SJCRH30 (cell line): ENCODE results near the gene TMEM40. TPM values are rescaled to one million over a fixed set of nuclear protein-coding genes. Genes with fewer than 3 reads are reported as not detected.
A peak's percentile ranks its signal among the peaks of the same experiment; 100 is the strongest.
"Not testable (repeated sequence)": the region's sequence is repeated elsewhere in the genome, so short reads cannot be mapped to it uniquely, and the experiment has no call there.

Experiments
- DNase-seq, 2 experiments: peaks; one replicate each; pipeline ENCODE4 v3.0.0-alpha.2; 2015 to 2020
- H3K27ac ChIP-seq: fragments of 250-450 bp; sonication (Bioruptor Pico); 2 replicates; pipeline ENCODE4 v1.5.1; 2020; ENCODE audit warnings: mild to moderate bottlenecking, moderate library complexity
- H3K27me3 ChIP-seq: fragments of 250-450 bp; sonication (Bioruptor Pico); 2 replicates; pipeline ENCODE4 v1.5.1; 2020; ENCODE audit warnings: mild to moderate bottlenecking, moderate library complexity
- H3K36me3 ChIP-seq: fragments of 250-450 bp; sonication (Bioruptor Pico); 2 replicates; pipeline ENCODE4 v1.5.1; 2020; ENCODE audit warnings: mild to moderate bottlenecking, moderate library complexity
- H3K4me1 ChIP-seq: fragments of 250-450 bp; sonication (Bioruptor Pico); 2 replicates; pipeline ENCODE4 v1.5.1; 2020; ENCODE audit warnings: mild to moderate bottlenecking, moderate library complexity
- H3K4me3 ChIP-seq: fragments of 250-450 bp; sonication (Bioruptor Pico); 2 replicates; pipeline ENCODE4 v1.5.1; 2020; ENCODE audit warnings: mild to moderate bottlenecking, moderate library complexity
- H3K9me3 ChIP-seq: fragments of 250-450 bp; sonication (Bioruptor Pico); replicated peaks from 2 replicates; pipeline ENCODE4 v1.5.1; 2020; ENCODE audit warnings: mild to moderate bottlenecking, moderate library complexity
- total RNA-seq: library from RNA; depleted of rRNA; stranded (reverse); fragments of >200 nt; shearing (Covaris generic); gene quantifications from 2 replicates; pipeline ENCODE4 v1.2.3, GENCODE V29; 2014

Gene TMEM40
- total RNA-seq, 1 experiment from 2014 or later, result 0.10 TPM

DNA sequence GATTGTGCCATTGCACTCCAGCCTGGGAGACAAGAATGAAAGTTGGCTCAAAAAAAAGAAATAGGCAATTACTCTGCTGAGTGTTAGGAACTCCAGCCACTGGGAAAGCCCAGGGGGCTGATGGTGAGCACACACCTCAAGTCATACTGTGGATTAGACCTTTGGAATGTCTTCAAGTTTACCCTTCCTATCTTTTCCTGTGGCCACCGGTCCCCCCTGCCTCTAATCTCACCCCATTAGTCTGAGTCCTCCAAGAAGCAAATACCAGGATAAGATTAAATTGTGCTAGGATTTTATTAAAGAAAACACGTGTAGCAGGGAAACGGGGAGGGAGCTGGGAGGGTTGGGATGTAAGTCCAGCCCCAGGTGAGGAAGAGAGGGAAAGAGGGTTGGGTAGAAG is 31.6 kb downstream of the TMEM40 start:
- no peak overlapping the region for H3K27ac ChIP-seq
- H3K36me3 ChIP-seq, result no peaks in the 10 kb centered on the region
- H3K9me3 ChIP-seq, result no peaks in the 10 kb centered on the region

DNA sequence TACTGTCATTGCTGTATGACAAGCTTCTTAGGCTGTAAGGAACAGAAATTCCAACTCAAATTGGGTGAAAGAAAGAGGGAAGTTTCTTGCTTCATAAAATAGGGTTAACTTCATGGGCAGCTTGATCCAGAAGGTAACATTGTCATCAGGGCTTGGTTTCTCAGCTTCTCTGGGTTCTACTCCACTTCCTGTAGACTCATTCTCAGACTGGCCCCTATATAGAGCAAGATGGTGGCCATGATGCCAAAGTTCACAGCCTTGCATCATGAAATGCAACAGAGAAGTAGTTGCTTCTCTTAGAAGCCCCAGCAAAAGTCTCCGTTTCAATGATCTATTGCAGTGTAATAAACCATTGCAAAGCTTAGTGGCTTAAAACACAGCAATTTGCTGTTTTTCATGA is 33.6 kb downstream of the TMEM40 start:
- H3K4me3 ChIP-seq, result no peak overlapping the region
- no peak overlapping the region for H3K27ac ChIP-seq
- no peak for DNase-seq
- H3K9me3 ChIP-seq, result no peaks in the 10 kb centered on the region
- H3K36me3 ChIP-seq, result no peaks in the 10 kb centered on the region
- H3K4me1 ChIP-seq, result peaks cover 9% of the 10 kb centered on the region; the same call in 1 of the 2 replicates
- H3K27me3 ChIP-seq, result no peaks in the 10 kb centered on the region

More for the DNA sequence above, 31.6 kb downstream of the TMEM40 start:
- H3K27me3 ChIP-seq, result no peaks in the 10 kb centered on the region
- H3K4me3 ChIP-seq, result no peak overlapping the region
- DNase-seq, result no peak
- peaks cover 9% of the 10 kb centered on the region; the same call in 1 of the 2 replicates for H3K4me1 ChIP-seq

DNA sequence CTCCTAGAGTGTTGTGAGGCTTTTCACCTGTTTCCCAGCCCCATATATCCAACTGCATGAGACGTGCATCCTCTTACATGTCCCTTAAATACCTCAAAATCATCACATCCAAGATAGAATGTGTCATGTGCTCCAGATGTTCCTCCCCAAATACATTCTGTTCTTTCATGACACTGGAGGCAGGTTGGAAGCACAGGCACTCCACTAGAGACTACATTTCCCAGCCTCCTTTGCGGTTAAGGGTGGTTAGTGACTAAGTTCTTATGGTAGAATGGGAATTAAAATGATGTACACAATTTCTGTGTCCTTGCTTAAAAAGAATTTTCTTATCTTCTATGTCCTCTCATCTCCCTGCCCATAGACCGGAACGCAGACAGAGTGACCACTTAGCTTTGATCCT is 34.3 kb downstream of the TMEM40 start:
- Histone ChIP-seq H3K4me3 (no peak overlapping the region), H3K36me3 (no peaks in the 10 kb centered on the region), H3K27me3 (no peaks in the 10 kb centered on the region), H3K27ac (no peak overlapping the region), H3K4me1 (peaks cover 9% of the 10 kb centered on the region; the same call in 1 of the 2 replicates), H3K9me3 (no peaks in the 10 kb centered on the region)
- no peak for DNase-seq

DNA sequence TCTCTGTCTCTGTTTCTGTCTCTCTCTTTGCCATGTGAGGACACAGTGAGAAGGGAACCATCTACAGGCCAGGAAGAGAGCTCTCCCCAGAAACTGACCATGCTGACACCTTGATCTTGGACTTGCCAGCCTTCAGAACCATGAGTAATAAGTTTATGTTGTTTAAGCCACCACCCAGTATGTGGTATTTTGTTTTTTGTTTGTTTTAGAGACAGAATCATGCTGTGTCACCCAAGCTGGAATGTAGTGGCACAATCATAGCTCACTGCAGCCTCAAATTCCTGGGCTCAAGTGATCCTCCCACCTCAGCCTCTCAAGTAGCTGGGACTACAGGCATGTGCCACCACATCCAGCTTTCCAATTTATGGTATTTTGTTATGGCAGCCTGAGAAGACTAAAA is 35.7 kb downstream of the TMEM40 start:
- H3K27ac ChIP-seq, H3K4me3 ChIP-seq, H3K4me1 ChIP-seq, DNase-seq, H3K36me3 ChIP-seq, H3K9me3 ChIP-seq, H3K27me3 ChIP-seq: not testable (repeated sequence)

DNA sequence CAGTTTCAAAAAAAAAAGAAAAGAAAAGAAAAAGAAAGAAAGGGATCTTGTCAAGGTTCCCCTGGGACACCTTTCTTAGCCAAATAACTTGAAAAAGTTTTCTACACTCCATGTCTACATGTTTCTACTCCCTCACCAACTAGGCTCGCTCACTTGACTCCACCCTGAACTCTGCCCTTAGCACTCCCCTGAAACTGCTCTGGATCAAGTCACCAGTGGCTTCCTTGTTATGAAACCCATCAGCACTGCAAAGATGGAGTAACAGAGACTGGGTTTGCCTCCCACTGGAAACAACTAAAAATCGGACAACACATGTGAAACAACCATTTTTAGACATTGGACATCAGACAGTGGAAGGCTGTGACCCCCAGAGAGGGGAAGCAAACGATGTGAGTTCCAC is 36.8 kb downstream of the TMEM40 start:
- no peak for DNase-seq
- Histone ChIP-seq H3K27me3 (no peaks in the 10 kb centered on the region), H3K36me3 (no peaks in the 10 kb centered on the region), H3K4me3 (no peak overlapping the region), H3K9me3 (no peaks in the 10 kb centered on the region), H3K4me1 (no peaks in the 10 kb centered on the region), H3K27ac (no peak overlapping the region)

DNA sequence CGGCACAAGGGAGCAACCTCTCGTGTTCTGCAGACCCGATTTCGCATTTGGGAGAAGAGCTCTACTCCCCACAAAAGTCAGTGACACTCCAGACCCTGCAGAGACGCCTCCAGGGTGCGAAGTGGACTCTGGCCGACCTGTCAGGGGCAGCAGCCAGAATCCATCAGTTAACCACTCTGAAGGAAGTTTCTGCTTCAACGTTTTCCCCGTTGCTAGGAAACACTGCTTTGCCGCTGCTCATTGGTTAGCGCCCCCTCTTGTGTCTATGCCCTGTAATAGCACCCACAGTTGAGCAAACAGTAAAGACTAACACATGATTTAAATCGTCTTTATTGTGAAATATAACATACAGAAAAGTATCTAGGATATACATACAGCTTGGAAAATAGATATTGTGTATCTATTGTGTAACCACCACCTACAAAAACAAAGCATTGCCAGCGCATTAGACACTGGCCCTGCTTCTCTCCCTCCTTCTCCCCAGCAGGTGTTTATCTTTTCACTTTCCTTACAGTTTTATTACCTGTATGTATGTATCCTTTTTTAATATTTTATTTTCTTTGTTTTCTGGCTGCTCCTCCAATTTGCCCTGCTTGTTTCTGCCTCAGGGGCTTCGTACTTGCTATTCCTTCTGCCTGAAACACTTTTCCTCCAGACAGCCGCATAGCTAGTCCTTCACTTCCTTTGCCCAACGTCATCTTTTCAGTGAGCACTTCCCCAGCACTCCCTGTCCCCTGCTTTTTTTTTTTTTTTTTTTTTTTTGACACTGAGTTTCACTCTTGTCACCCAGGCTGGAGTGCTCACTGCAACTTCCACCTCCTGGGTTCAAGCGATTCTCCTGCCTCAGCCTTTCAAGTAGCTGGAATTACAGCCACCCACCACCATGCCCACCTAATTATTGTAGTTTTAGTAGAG is 38.8 kb downstream of the TMEM40 start:
- Histone ChIP-seq H3K4me3 (no peak overlapping the region), H3K27me3 (no peaks in the 10 kb centered on the region), H3K27ac (no peak overlapping the region), H3K4me1 (no peaks in the 10 kb centered on the region), H3K36me3 (no peaks in the 10 kb centered on the region), H3K9me3 (no peaks in the 10 kb centered on the region)
- DNase-seq, result peak; percentile 73 to 87

DNA sequence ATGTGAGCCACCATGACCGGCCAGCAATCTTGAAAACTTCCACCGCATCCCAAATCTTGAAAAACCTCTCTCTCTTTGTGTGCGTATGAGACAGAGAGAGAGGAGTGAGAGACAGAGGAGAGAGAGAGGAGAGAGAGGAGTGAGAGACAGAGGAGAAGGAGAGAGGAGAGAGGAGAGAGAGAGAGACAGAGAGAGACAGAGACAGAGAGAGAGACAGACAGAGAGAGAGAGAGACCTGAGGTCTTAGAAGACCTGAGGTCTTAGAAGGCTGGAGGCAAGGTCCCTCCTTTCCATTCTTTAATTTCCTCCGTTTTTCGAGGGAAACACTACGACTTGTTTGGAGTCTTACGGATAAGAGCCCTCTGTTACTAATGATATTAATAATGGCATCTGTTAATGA is 39.5 kb downstream of the TMEM40 start:
- Histone ChIP-seq H3K27me3 (no peaks in the 10 kb centered on the region), H3K27ac (no peak overlapping the region), H3K36me3 (no peaks in the 10 kb centered on the region), H3K4me3 (no peak overlapping the region), H3K4me1 (no peaks in the 10 kb centered on the region), H3K9me3 (no peaks in the 10 kb centered on the region)
- DNase-seq, result no peak

DNA sequence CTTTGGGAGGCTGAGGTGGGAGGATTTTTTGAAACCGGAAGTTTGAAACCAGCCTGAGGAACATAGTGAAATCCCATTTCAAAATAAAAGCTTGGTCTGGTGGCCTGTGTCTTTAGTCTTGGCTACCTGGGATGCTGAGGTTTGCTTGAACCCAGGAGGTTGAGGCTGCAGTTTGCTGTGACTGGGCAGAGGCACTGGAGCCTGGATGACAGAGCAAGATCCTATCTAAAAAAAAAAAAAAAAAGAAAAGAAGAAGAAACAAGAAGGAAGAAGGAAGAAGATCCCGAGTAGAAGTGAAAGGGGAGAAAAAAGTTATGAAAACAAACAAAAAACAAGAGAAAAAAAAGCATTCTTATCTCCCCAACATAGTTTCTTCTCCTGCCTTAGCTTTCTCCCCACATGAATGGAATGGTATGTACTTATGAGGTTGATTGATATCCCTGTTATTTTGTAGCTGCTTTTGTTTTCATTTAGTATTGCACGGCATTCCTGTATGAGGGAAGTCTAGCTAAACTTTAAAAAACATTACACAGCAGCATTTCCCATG is 42.4 kb downstream of the TMEM40 start:
- H3K4me3 ChIP-seq, result no peak overlapping the region
- no peak for DNase-seq
- H3K36me3 ChIP-seq, result no peaks in the 10 kb centered on the region
- H3K9me3 ChIP-seq, result no peaks in the 10 kb centered on the region
- H3K27ac ChIP-seq, result no peak overlapping the region
- 0 out of 2 replicates have a peak, but pooled peaks cover 6% of the 10 kb centered on the region for H3K27me3 ChIP-seq
- H3K4me1 ChIP-seq, result no peaks in the 10 kb centered on the region

DNA sequence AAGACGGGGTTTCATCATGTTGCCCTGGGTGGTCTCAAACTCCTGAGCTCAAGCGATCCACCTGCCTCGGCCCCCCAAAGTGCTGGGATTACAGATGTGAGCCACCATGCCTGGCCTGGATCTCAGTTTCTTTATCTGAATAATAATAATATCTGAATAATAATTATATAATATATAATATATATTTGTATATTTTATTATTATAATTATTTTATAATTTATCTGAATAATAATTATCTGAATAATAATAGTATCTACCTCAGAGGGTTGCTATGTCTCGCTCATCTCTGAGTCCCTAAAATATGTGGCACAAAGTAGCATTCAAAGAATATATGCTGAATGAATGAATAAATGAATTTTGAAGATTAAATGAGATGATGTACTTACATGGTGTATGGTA is 44.8 kb downstream of the TMEM40 start:
- H3K4me3 ChIP-seq, result no peak overlapping the region
- H3K27ac ChIP-seq, result no peak overlapping the region
- H3K4me1 ChIP-seq, result no peaks in the 10 kb centered on the region
- no peak for DNase-seq
- H3K9me3 ChIP-seq, result no peaks in the 10 kb centered on the region
- H3K27me3 ChIP-seq, result 0 out of 2 replicates have a peak, but pooled peaks cover 6% of the 10 kb centered on the region
- H3K36me3 ChIP-seq, result no peaks in the 10 kb centered on the region

DNA sequence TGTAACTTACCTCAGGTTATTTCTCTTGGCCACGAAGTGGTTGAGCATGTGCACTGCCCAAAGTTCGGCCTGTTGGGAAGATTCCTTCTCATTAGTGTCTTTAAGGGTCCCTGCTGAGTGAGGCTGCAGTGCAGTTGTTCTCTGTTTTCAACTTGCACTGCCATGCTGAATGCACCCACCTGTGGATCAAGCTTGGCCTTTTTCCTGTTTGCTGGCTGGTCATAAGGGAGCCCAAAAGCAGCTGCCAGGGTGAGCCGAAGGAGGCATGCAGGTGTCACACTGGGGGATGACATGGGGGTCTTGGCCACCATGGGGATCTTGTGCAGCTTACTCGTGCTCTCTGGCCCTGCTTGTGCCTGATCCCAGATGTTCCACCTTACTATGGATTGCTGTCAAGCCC is 49.0 kb downstream of the TMEM40 start:
- Histone ChIP-seq H3K4me1 (no peaks in the 10 kb centered on the region), H3K4me3 (no peak overlapping the region), H3K27me3 (0 out of 2 replicates have a peak, but pooled peaks cover 6% of the 10 kb centered on the region), H3K27ac (no peak overlapping the region), H3K9me3 (no peaks in the 10 kb centered on the region), H3K36me3 (no peaks in the 10 kb centered on the region)
- no peak for DNase-seq

DNA sequence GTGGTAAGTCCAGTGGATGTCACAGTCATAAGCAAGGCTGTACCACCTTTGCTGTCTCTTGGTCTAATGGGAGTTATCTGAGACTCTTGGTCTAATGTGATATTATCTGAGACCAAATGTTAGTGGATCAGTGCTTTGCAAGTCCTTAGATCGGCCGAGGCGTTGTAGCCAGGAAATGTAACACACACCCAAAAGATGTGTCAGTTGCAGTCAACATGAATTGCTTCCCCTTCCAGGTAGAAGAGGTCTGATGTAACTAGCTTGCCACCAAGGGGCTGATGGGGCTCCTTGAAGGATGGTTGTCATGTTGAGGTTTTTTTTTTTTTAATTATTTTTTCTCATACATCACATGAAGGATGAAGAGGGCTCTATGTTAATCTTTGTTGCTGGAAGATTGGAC is 49.7 kb downstream of the TMEM40 start:
- no peak for DNase-seq
- H3K27me3 ChIP-seq, result 0 out of 2 replicates have a peak, but pooled peaks cover 6% of the 10 kb centered on the region
- no peaks in the 10 kb centered on the region for H3K4me1 ChIP-seq
- no peak overlapping the region for H3K27ac ChIP-seq
- no peaks in the 10 kb centered on the region for H3K36me3 ChIP-seq
- no peak overlapping the region for H3K4me3 ChIP-seq
- no peaks in the 10 kb centered on the region for H3K9me3 ChIP-seq

DNA sequence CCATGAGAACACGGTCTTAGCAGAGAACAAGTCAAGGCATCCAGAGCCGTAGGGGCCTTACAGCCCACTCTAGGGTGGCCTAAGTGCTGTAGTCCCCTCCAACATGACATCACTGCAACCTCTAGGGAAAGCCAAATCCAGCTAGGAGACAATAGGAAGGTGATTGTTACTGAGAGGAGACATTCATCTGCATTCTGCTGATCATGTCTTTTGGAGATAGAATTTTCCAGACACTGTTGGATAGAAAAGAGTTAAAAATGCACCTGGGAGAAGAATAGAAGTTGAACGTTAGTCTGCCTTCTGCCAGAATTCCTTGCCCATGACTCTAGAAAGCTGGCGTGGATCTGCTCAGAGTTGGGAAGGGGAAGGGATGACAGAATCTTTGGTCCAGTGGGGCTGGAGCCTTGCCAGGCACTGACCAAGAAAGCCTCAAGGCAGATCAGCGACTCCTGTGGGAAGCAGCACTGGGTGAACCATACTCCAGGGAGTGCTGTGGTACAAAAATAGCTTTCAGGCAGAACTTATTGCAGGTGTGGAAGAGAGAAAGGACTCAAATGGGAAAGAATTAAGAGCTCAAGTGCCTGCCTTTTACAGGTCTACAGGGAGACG is 50.4 kb downstream of the TMEM40 start:
- Histone ChIP-seq H3K9me3 (no peaks in the 10 kb centered on the region), H3K4me1 (no peaks in the 10 kb centered on the region), H3K4me3 (no peak overlapping the region), H3K27ac (no peak overlapping the region), H3K36me3 (no peaks in the 10 kb centered on the region), H3K27me3 (0 out of 2 replicates have a peak, but pooled peaks cover 6% of the 10 kb centered on the region)
- peak; percentile 20 to 43 for DNase-seq

DNA sequence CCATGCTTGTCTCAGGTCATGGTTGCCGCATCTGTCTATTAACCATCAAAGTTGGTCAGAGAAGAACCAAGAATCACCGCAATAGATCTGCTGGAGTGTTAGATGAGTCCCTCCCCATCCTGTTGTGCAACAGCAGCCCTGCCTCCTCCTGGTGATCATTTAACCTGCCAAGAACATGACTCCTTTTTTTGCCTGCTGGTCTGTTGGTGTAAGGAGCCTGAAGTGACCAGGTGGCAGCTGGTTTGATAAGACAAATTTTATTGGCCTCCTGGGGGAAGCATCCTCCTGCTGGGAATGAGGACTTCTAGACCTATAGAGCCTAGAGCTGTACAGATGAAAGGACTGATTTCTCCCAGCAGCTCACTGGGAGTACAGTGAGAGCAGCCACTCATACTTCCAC is 51.6 kb downstream of the TMEM40 start:
- 0 out of 2 replicates have a peak, but pooled peaks cover under 1% of the 10 kb centered on the region for H3K4me1 ChIP-seq
- H3K9me3 ChIP-seq, result no peaks in the 10 kb centered on the region
- H3K27me3 ChIP-seq, result 0 out of 2 replicates have a peak, but pooled peaks cover under 1% of the 10 kb centered on the region
- no peak overlapping the region for H3K4me3 ChIP-seq
- no peak for DNase-seq
- no peaks in the 10 kb centered on the region for H3K36me3 ChIP-seq
- H3K27ac ChIP-seq, result no peak overlapping the region

DNA sequence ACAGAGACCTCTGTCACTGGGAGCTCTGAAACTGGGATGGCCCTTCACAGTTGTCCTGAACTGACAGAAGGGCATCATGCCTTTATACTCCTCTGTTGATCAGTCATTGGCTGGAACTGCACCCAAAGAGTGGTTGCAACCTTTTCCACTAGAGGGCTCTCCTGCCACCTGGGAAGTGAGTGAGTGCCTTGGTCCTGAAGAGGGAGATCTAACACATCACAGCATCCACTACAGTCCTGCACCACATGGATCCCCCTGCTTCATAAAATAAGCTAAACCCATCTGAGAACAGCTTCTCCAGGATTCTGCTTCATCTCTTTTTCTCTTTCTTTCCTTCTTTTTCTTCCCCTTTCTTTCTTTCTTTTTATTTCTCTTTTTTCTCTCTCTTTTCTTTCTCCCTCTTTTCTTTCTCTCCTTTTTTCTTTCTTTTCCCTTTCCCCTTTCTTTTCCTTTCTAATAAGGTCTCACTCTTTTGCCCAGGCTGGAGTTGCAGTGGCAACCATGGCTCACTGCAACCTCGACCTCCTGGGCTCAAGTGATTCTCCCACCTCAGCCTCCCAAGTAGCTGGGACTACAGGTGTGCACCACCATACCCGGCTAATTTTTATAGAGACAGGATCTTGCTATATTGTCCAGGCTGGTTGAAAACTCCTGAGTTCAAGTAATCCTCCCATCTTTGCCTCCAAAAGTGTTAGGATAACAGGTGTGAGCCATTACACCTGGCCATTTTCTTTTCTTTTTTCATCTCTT is 52.4 kb downstream of the TMEM40 start:
- Histone ChIP-seq H3K4me1 (0 out of 2 replicates have a peak, but pooled peaks cover 2% of the 10 kb centered on the region), H3K27ac (no peak overlapping the region), H3K9me3 (no peaks in the 10 kb centered on the region), H3K4me3 (no peak overlapping the region), H3K36me3 (no peaks in the 10 kb centered on the region), H3K27me3 (no peaks in the 10 kb centered on the region)
- DNase-seq, result peak; percentile 69 to 87
